H1 (cell line): Measurements from ENCODE around the gene TMEM255B.

Source experiments
- YY1 ChIP-seq: IDR thresholded peaks from 2 replicates; pipeline ENCODE4 v1.6.1; 2011; ENCODE audit warnings: low read depth, mild to moderate bottlenecking, low read length
- TF ChIP-seq, protein P1 (sequence below), 3 experiments: IDR thresholded peaks; 1 replicate in 2 of 3; 2 replicates in 1 of 3; pipeline versions ENCODE4 v1.5.1 to v1.6.1; 2011; ENCODE audit warnings: low read length in 3 of 3, mild to moderate bottlenecking in 3 of 3, inconsistent platforms in 2 of 3, low read depth in 1 of 3, moderate library complexity in 1 of 3; ENCODE audit not compliant: insufficient read depth in 1 of 3; ENCODE audit errors: control extremely low read depth in 1 of 3

DNA sequence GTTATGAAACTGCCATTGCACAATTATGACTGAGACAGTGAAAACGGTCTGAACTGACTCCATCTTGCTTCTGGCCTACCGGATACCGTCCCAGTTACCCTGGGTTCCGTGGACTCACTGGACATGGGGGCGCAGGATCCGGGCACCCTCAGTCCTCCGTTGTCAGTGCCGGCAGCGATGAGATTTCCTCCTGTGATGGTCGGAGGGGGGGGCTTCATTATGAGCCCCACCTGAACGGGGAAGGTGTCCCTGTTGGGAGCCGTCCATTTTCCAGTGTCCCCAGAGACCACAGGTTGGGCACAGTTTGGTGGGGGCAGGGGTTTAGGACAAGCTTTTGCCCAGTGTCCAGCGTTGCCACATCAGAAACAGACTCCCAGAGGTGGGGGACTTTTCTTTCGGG lies 23.4 kb downstream of the TMEM255B start:
- TF ChIP-seq YY1 = no peak
- TF ChIP-seq, protein P1, sequence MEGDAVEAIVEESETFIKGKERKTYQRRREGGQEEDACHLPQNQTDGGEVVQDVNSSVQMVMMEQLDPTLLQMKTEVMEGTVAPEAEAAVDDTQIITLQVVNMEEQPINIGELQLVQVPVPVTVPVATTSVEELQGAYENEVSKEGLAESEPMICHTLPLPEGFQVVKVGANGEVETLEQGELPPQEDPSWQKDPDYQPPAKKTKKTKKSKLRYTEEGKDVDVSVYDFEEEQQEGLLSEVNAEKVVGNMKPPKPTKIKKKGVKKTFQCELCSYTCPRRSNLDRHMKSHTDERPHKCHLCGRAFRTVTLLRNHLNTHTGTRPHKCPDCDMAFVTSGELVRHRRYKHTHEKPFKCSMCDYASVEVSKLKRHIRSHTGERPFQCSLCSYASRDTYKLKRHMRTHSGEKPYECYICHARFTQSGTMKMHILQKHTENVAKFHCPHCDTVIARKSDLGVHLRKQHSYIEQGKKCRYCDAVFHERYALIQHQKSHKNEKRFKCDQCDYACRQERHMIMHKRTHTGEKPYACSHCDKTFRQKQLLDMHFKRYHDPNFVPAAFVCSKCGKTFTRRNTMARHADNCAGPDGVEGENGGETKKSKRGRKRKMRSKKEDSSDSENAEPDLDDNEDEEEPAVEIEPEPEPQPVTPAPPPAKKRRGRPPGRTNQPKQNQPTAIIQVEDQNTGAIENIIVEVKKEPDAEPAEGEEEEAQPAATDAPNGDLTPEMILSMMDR (IDR thresholded peaks at IDR 0.05; ENCODE audit: control extremely low read depth in 1 of 3, insufficient read depth in 1 of 3, low read depth in 1 of 3, low read length in 3 of 3) = no peak
